ENCODE data around the gene LMO7.

DNA sequence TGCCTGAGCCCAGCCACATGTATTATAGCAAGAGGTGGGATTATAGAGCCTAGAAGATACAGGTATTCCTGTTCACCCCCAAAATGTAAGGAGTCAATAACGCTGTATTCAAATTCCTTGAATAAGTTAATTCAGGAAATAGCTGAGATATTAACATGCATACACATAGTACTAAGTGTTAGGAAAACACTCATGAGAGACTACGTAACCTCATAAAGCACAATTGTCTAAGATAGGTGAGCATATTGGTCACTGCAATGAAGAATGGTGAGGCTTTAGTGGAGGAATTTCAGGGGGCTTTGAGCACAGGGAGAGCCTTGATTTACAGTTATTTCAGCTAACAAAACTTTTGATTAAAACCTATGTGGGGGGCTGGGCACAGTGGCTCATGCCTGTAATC, 161.6 kb downstream of the LMO7 start:
- TF ChIP-seq CTCF (IDR thresholded peaks at IDR 0.05), result no peak
- TF ChIP-seq, protein P1, sequence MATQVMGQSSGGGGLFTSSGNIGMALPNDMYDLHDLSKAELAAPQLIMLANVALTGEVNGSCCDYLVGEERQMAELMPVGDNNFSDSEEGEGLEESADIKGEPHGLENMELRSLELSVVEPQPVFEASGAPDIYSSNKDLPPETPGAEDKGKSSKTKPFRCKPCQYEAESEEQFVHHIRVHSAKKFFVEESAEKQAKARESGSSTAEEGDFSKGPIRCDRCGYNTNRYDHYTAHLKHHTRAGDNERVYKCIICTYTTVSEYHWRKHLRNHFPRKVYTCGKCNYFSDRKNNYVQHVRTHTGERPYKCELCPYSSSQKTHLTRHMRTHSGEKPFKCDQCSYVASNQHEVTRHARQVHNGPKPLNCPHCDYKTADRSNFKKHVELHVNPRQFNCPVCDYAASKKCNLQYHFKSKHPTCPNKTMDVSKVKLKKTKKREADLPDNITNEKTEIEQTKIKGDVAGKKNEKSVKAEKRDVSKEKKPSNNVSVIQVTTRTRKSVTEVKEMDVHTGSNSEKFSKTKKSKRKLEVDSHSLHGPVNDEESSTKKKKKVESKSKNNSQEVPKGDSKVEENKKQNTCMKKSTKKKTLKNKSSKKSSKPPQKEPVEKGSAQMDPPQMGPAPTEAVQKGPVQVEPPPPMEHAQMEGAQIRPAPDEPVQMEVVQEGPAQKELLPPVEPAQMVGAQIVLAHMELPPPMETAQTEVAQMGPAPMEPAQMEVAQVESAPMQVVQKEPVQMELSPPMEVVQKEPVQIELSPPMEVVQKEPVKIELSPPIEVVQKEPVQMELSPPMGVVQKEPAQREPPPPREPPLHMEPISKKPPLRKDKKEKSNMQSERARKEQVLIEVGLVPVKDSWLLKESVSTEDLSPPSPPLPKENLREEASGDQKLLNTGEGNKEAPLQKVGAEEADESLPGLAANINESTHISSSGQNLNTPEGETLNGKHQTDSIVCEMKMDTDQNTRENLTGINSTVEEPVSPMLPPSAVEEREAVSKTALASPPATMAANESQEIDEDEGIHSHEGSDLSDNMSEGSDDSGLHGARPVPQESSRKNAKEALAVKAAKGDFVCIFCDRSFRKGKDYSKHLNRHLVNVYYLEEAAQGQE (IDR thresholded peaks at IDR 0.05; ENCODE audit: insufficient read depth in 1 of 2, low read depth in 2 of 2, low read length in 1 of 2), result no peak
- no peak for TF ChIP-seq POLR2AphosphoS5 (IDR thresholded peaks at IDR 0.05; ENCODE audit: low read depth, low read length)
- TF ChIP-seq SIN3A (IDR thresholded peaks at IDR 0.05; ENCODE audit: borderline replicate concordance, insufficient read depth, low read depth, low read length), result no peak
- TF ChIP-seq TCF7L2 (IDR thresholded peaks at IDR 0.05; ENCODE audit: low read depth, low read length), result no peak

Data from Panc1 (cell line).